ENCODE measurements around the gene ANO10.

DNA sequence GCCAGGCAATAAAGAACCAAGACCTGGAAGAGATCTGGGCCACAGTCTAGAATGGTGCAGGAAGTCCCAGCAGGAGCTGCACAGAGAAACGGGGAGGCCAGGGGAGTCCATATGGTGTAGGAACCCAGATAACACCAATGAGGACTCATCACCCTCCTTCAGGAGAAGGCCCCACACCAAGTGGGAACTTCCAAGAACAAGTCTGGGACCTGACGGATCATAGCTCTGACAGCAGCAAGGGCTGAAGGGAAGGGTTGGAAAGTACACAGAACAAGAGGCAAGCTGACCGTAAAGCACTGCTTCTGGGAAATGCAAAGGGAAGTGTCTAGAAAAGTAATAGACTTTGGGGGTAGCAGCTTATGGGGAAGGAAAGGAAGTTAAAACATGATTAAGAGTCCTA lies 34.5 kb downstream of the ANO10 start:
- TF ChIP-seq, protein P1, sequence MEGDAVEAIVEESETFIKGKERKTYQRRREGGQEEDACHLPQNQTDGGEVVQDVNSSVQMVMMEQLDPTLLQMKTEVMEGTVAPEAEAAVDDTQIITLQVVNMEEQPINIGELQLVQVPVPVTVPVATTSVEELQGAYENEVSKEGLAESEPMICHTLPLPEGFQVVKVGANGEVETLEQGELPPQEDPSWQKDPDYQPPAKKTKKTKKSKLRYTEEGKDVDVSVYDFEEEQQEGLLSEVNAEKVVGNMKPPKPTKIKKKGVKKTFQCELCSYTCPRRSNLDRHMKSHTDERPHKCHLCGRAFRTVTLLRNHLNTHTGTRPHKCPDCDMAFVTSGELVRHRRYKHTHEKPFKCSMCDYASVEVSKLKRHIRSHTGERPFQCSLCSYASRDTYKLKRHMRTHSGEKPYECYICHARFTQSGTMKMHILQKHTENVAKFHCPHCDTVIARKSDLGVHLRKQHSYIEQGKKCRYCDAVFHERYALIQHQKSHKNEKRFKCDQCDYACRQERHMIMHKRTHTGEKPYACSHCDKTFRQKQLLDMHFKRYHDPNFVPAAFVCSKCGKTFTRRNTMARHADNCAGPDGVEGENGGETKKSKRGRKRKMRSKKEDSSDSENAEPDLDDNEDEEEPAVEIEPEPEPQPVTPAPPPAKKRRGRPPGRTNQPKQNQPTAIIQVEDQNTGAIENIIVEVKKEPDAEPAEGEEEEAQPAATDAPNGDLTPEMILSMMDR (IDR thresholded peaks at IDR 0.05), result no peak
- TF ChIP-seq POLR2A (IDR thresholded peaks at IDR 0.05), result no peak
- no peak for TF ChIP-seq POLR2AphosphoS5 (IDR thresholded peaks at IDR 0.05)
- no peak for TF ChIP-seq EP300 (IDR thresholded peaks at IDR 0.05)

All from suprapubic skin (tissue), 4 donors.